Measurements from ENCODE around the gene PTPRA.
A peak's percentile ranks its signal among the peaks of the same experiment; 100 is the strongest.
"Not testable (repeated sequence)": the region's sequence is repeated elsewhere in the genome, so short reads cannot be mapped to it uniquely, and the experiment has no call there.

The PTPRA gene

GRCh38 chr20:3043322-3043721 is 170.0 kb downstream of the PTPRA start, which contains the start of gene GNRH2:
Gene GNRH2, plus strand, starts transcription at chr20:3043622. Its CDS starts 793 bp downstream, at chr20:3044415.
- DNase-seq (ENCODE audit: low read depth, low spot score) = no peak

- DNase-seq (ENCODE audit: low read depth, low spot score) = no peak
Measured at GRCh38 chr20:3044336-3044965, 171.2 kb downstream of the PTPRA start.

GRCh38 chr20:3045042-3045815 is 171.9 kb downstream of the PTPRA start:
- no peak for DNase-seq (ENCODE audit: low read depth, low spot score)

- peak; percentile 58 for DNase-seq (ENCODE audit: low read depth, low spot score)
Measured at GRCh38 chr20:3045816-3046676, 172.8 kb downstream of the PTPRA start, which contains the start of gene MRPS26. Gene MRPS26, plus strand, starts transcription at chr20:3046052. Its CDS starts 17 bp downstream, at chr20:3046069.

- no peak for DNase-seq (ENCODE audit: low read depth, low spot score)
Measured at GRCh38 chr20:3046677-3047462, 173.6 kb downstream of the PTPRA start.

GRCh38 chr20:3047486-3048419 is 174.5 kb downstream of the PTPRA start:
- no peak for DNase-seq (ENCODE audit: low read depth, low spot score)

GRCh38 chr20:3051385-3052019 is 178.2 kb downstream of the PTPRA start:
- no peak for DNase-seq (ENCODE audit: low read depth, low spot score)

- no peak for DNase-seq (ENCODE audit: low read depth, low spot score)
Measured at GRCh38 chr20:3059489-3059888, 186.2 kb downstream of the PTPRA start.

- not testable (repeated sequence) for DNase-seq (ENCODE audit: low read depth, low spot score)
Measured at GRCh38 chr20:3064119-3064518, 190.8 kb downstream of the PTPRA start.

- DNase-seq (ENCODE audit: low read depth, low spot score) = no peak
Measured at GRCh38 chr20:3067139-3068014, 194.1 kb downstream of the PTPRA start.

- no peak for DNase-seq (ENCODE audit: low read depth, low spot score)
Measured at GRCh38 chr20:3068075-3068474, 194.8 kb downstream of the PTPRA start.

GRCh38 chr20:3068986-3069900 is 196.0 kb downstream of the PTPRA start:
- DNase-seq (ENCODE audit: low read depth, low spot score) = no peak

GRCh38 chr20:3070725-3071124 is 197.4 kb downstream of the PTPRA start:
- no peak for DNase-seq (ENCODE audit: low read depth, low spot score)

- no peak for DNase-seq (ENCODE audit: low read depth, low spot score)
Measured at GRCh38 chr20:3071266-3071609, 198.0 kb downstream of the PTPRA start.

GRCh38 chr20:3071610-3072529 is 198.6 kb downstream of the PTPRA start, which contains the start of gene OXT:
Gene OXT, plus strand, starts transcription at chr20:3071620. Its CDS starts 36 bp downstream, at chr20:3071656.
- DNase-seq (ENCODE audit: low read depth, low spot score) = peak; percentile 35

- no peak for DNase-seq (ENCODE audit: low read depth, low spot score)
Measured at GRCh38 chr20:3072530-3073250, 199.4 kb downstream of the PTPRA start.

Measured in activated naive CD8-positive, alpha-beta T cell treated with anti-CD3 and anti-CD28 coated beads, Interleukin-2, amount 50 U/mL, for 16 hours (primary cell).